HepG2 (cell line): Measurements from ENCODE around the gene ADGRL3. TPM values are rescaled to one million over a fixed set of nuclear protein-coding genes. Genes with fewer than 3 reads are reported as not detected.

Experiments used
- ATAC-seq: fragments of 200-7000 bp; cut with Tn5 transposase; 3 replicates; pipeline ENCODE4 v1.9.1; 2020; ENCODE audit warnings: mild to moderate bottlenecking, moderate library complexity
- BruUV-seq: library from RNA; stranded (reverse); fragments of 400-500 nt; replicated peaks from 2 replicates; lab custom pipeline; 2021; lab: Mats Ljungman, UMichigan
- CTCF ChIA-PET: fragments of 300-600 bp; formaldehyde crosslinking; extraction: SDS; loops from one replicate; lab custom pipeline; 2021; ENCODE audit warnings: low total read pairs, inconsistent platforms, low intra/inter-chr PET ratio; lab: Yijun Ruan, JAX
- POLR2A ChIA-PET: fragments of 350-600 bp; sonication (Branson Sonifier 250); formaldehyde crosslinking; loops from one replicate; lab custom pipeline; 2020; ENCODE audit warnings: antibody characterized with exemption, inconsistent platforms; lab: Yijun Ruan, JAX
- DNase-seq: peaks from one replicate; pipeline ENCODE4 v3.0.0-alpha.2; 2015; ENCODE audit warnings: low spot score
- FAIRE-seq: peaks from 3 replicates; lab custom pipeline; 2011; peaks lifted over from hg19 to GRCh38; lab: Jason Lieb, UNC
- H2AFZ ChIP-seq: one replicate; pipeline ENCODE4 v1.6.1; 2011; ENCODE audit warnings: low read length, inconsistent platforms
- H3K27ac ChIP-seq: fragments of 300-600 bp; 3 replicates; pipeline ENCODE4 v1.8.0; 2011; ENCODE audit warnings: mixed run types, mild to moderate bottlenecking, mixed read lengths, low read length, inconsistent platforms; ENCODE audit not compliant: insufficient read depth; ENCODE audit errors: extremely low read length
- H3K27me3 ChIP-seq, 2 experiments: fragments of 200-600 bp in 1 of 2; 2 replicates in 1 of 2; 3 replicates in 1 of 2; pipeline versions ENCODE4 v1.6.0 to v1.8.0; 2011; ENCODE audit warnings: low read length in 2 of 2, mild to moderate bottlenecking in 2 of 2, moderate library complexity in 2 of 2, inconsistent platforms in 1 of 2; ENCODE audit not compliant: insufficient read depth in 2 of 2, control insufficient read depth in 1 of 2
- H3K36me3 ChIP-seq, 2 experiments: fragments of 200-600 bp in 1 of 2; replicated peaks in 1 of 2; 2 replicates in 1 of 2; 3 replicates in 1 of 2; pipeline versions ENCODE4 v1.5.1 to v1.8.0; 2011; ENCODE audit warnings: low read length in 2 of 2, inconsistent platforms in 1 of 2; ENCODE audit not compliant: insufficient read depth in 2 of 2, control insufficient read depth in 1 of 2
- H3K4me1 ChIP-seq: 2 replicates; pipeline ENCODE4 v1.5.1; 2012; ENCODE audit warnings: low read length, inconsistent platforms; ENCODE audit not compliant: insufficient read depth
- H3K4me2 ChIP-seq: 2 replicates; pipeline ENCODE4 v1.6.0; 2011; ENCODE audit warnings: low read depth, low read length, inconsistent platforms
- H3K4me3 ChIP-seq, 3 experiments: fragments of 200-600 bp in 1 of 3; sonication (generic), shearing (Covaris generic) in 1 of 3; replicated peaks in 1 of 3; 2 replicates each; pipeline ENCODE4 v1.5.1; 2011 to 2016; ENCODE audit warnings: low read length in 3 of 3, inconsistent platforms in 2 of 3, low read depth in 2 of 3, mild to moderate bottlenecking in 2 of 3, control low read depth in 1 of 3, mixed read lengths in 1 of 3; ENCODE audit not compliant: insufficient read depth in 1 of 3
- H3K79me2 ChIP-seq: one replicate; pipeline ENCODE4 v1.6.1; 2011; ENCODE audit warnings: low read length, inconsistent platforms; ENCODE audit not compliant: insufficient read depth
- H3K9ac ChIP-seq: 2 replicates; pipeline ENCODE4 v1.6.0; 2011; ENCODE audit warnings: mild to moderate bottlenecking, low read depth, low read length, inconsistent platforms; ENCODE audit not compliant: insufficient read depth
- H3K9me3 ChIP-seq: 2 replicates; pipeline ENCODE4 v1.5.1; 2012; ENCODE audit warnings: mild to moderate bottlenecking, low read length
- H4K20me1 ChIP-seq: 2 replicates; pipeline ENCODE4 v1.6.0; 2011; ENCODE audit warnings: inconsistent platforms, mild to moderate bottlenecking, low read length, moderate library complexity; ENCODE audit not compliant: insufficient read depth
- CBFB ChIP-seq: sonication (generic); formaldehyde crosslinking; IDR thresholded peaks from 2 replicates; pipeline ENCODE4 v1.4.0; 2020; ENCODE audit warnings: missing genetic modification reagents
- CHD4 ChIP-seq: fragments of 200-600 bp; sonication (generic); IDR thresholded peaks from 2 replicates; pipeline ENCODE4 v1.7.0; 2017; ENCODE audit warnings: mild to moderate bottlenecking, low read length, borderline replicate concordance
- FOXA1 ChIP-seq, 2 experiments: fragments of 450-650 bp in 1 of 2; sonication (generic) in 1 of 2; formaldehyde crosslinking in 1 of 2; IDR thresholded peaks; 2 replicates each; pipeline versions ENCODE4 v1.4.0 to v1.6.1; 2016 to 2020; ENCODE audit warnings: missing genetic modification reagents in 1 of 2
- GLI4 ChIP-seq: sonication (generic); formaldehyde crosslinking; IDR thresholded peaks from 2 replicates; pipeline ENCODE4 v1.5.1; 2020; ENCODE audit warnings: missing genetic modification reagents, mild to moderate bottlenecking, moderate library complexity, borderline replicate concordance
- HNF4A ChIP-seq: sonication (generic); formaldehyde crosslinking; IDR thresholded peaks from 2 replicates; pipeline ENCODE4 v1.4.0; 2020; ENCODE audit warnings: missing genetic modification reagents
- RBFOX2 ChIP-seq: fragments of 200-400 bp; formaldehyde crosslinking; IDR thresholded peaks from 2 replicates; pipeline ENCODE4 v1.6.1; 2017; ENCODE audit warnings: low read depth, mild to moderate bottlenecking, low read length
- SCMH1 ChIP-seq: sonication (generic); formaldehyde crosslinking; IDR thresholded peaks from 2 replicates; pipeline ENCODE4 v1.9.0; 2021; ENCODE audit warnings: missing genetic modification reagents, mild to moderate bottlenecking, borderline replicate concordance
- SOX13 ChIP-seq, 3 experiments: fragments of 450-650 bp in 1 of 3; sonication (generic) in 1 of 3; formaldehyde crosslinking in 1 of 3; IDR thresholded peaks in 2 of 3; conservative IDR thresholded peaks in 1 of 3; 2 replicates each; pipeline versions ENCODE4 v1.5.0 to v1.6.1; 2016 to 2020; ENCODE audit warnings: antibody characterized with exemption in 1 of 3, mild to moderate bottlenecking in 1 of 3, missing compliant biosample characterization in 1 of 3, missing genetic modification reagents in 1 of 3, moderate library complexity in 1 of 3
- TOPORS ChIP-seq: sonication (generic); formaldehyde crosslinking; IDR thresholded peaks from 2 replicates; pipeline ENCODE4 v1.8.0; 2023; ENCODE audit warnings: mild to moderate bottlenecking, missing genetic modification reagents
- XRCC5 ChIP-seq: fragments of 200-400 bp; formaldehyde crosslinking; optimal IDR thresholded peaks from 2 replicates; pipeline ENCODE3; 2017; ENCODE audit warnings: mild to moderate bottlenecking, low read length
- ZNF101 ChIP-seq: sonication (generic); formaldehyde crosslinking; IDR thresholded peaks from 2 replicates; pipeline ENCODE4 v1.4.0; 2020; ENCODE audit warnings: mild to moderate bottlenecking, low read depth, missing genetic modification reagents, borderline replicate concordance
- ZNF260 ChIP-seq: sonication (generic); formaldehyde crosslinking; IDR thresholded peaks from 2 replicates; pipeline ENCODE4 v1.4.0; 2020; ENCODE audit warnings: missing genetic modification reagents, low read depth, mild to moderate bottlenecking, borderline replicate concordance
- ZNF354B ChIP-seq: sonication (generic); formaldehyde crosslinking; IDR thresholded peaks from 2 replicates; pipeline ENCODE4 v1.8.0; 2022; ENCODE audit warnings: mild to moderate bottlenecking, missing genetic modification reagents
- ZNF446 ChIP-seq: sonication (generic); formaldehyde crosslinking; IDR thresholded peaks from 2 replicates; pipeline ENCODE4 v1.5.0; 2020; ENCODE audit warnings: mild to moderate bottlenecking, missing genetic modification reagents
- ZNF460 ChIP-seq: sonication (generic); formaldehyde crosslinking; IDR thresholded peaks from 2 replicates; pipeline ENCODE4 v1.5.1; 2020; ENCODE audit warnings: missing genetic modification reagents, mild to moderate bottlenecking, borderline replicate concordance
- ZNF496 ChIP-seq: sonication (generic); formaldehyde crosslinking; IDR thresholded peaks from 2 replicates; pipeline ENCODE4 v1.8.1; 2023; ENCODE audit warnings: mild to moderate bottlenecking, moderate library complexity, missing genetic modification reagents; ENCODE audit not compliant: insufficient replicate concordance
- ZNF605 ChIP-seq: sonication (generic); formaldehyde crosslinking; IDR thresholded peaks from 2 replicates; pipeline ENCODE4 v1.8.0; 2022; ENCODE audit warnings: mild to moderate bottlenecking, missing genetic modification reagents
- ZNF644 ChIP-seq: IDR thresholded peaks from 2 replicates; pipeline ENCODE4 v1.6.1; 2016; ENCODE audit warnings: low read depth
- ZNF841 ChIP-seq: sonication (generic); formaldehyde crosslinking; IDR thresholded peaks from 2 replicates; pipeline ENCODE4 v1.8.1; 2023; ENCODE audit warnings: missing genetic modification reagents, borderline replicate concordance
- WGBS: methylation state at CpG from one replicate; pipeline ENCODE4 v1.1.6; 2017; ENCODE audit warnings: low lambda C conversion rate; 5-methylcytosine and 5-hydroxymethylcytosine counted together
- in situ Hi-C: cut with HindIII; loops from 2 replicates; pipeline ENCODE4 v1.10.0; 2017; ENCODE audit warnings: low pct_unique_long_range_greater_than_20kb; ENCODE audit not compliant: extremely low pct_ligation_motif_present
- intact Hi-C: fragments of 100-400 bp; cut with micrococcal nuclease; formaldehyde crosslinking; loops from one replicate; pipeline ENCODE4 v1.10.0; 2022; ENCODE audit not compliant: unreplicated experiment
- polyA plus RNA-seq, 8 experiments: library from polyadenylated mRNA; depleted of rRNA in 3 of 8; stranded (reverse) in 7 of 8; unstranded in 1 of 8; fragments of >200 nt; fragmentation: Illumina TruSeq in 4 of 8; extraction: Trizol in 4 of 8; gene quantifications; 2 replicates each; pipeline versions ENCODE4 v1.2.1 to v1.2.3, GENCODE V29; 2011 to 2016; ENCODE audit warnings: low read depth in 4 of 8, missing spikeins in 1 of 8, mixed read lengths in 1 of 8; ENCODE audit not compliant: insufficient read depth in 1 of 8
- total RNA-seq, 5 experiments: library from RNA; depleted of rRNA; stranded (reverse); fragments of >200 nt; fragmentation: Illumina TruSeq; extraction: Trizol; gene quantifications; 2 replicates each; pipeline ENCODE4 v1.2.3, GENCODE V29; 2016; ENCODE audit warnings: low read depth in 1 of 5
- TF ChIP-seq, protein P1 (sequence below): sonication (generic); formaldehyde crosslinking; IDR thresholded peaks from 2 replicates; pipeline ENCODE4 v1.5.0; 2020; ENCODE audit warnings: missing genetic modification reagents
- TF ChIP-seq, protein P2 (sequence below): sonication (generic); formaldehyde crosslinking; IDR thresholded peaks from 2 replicates; pipeline ENCODE4 v1.5.1; 2020; ENCODE audit warnings: mild to moderate bottlenecking, missing genetic modification reagents, borderline replicate concordance

ADGRL3 gene
- total and polyA plus RNA-seq, 2 of the 13 experiments (the other 11 are each of a cell fraction or from before 2014, with no cell fraction given): 0.04 to 0.05 TPM

DNA sequence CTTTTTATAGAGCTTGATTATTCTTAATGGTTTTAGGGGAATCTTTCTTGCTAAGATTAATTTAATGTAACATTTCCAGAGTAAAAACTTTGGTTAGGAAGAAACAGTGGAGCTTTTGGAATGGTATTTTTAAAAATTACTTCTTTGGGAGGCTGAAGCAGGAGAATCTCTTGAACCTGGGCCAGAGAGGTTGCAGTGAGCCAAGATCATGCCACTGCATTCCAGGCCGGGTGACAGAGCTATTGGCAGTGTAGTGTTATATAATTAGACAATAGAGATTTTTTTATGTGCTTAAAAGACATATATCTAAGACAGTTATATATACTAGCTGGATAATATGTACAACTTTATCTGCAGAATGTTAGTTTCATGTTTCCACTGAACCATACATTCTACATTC, 585.6 kb downstream of the ADGRL3 start:
- BruUV-seq: no TSS peak

DNA sequence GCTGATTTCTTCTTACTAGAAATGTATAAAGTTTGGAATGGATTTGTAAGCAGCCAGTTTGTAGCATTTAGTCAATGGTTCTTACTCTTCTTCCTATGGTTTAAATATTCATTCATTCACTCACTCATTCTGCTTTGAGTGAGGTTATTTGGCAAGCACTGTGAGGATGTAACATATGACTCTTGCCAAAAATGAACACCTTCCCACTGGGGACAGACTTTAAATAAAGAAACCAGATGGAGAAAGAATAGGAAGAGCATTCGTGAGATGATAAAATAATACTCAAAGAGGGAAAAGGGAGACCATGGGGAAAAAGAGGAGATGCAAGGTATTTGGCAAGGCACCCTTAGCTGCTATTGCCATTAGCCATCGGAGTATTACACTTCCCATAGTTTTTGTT, 586.1 kb downstream of the ADGRL3 start:
- ChIA-PET POLR2A (no interaction called here), CTCF (no interaction called here)
- Histone ChIP-seq H3K4me3 (no peak overlapping the region), H3K9ac (no peak overlapping the region), H3K4me2 (no peak overlapping the region), H3K27ac (no peak overlapping the region), H3K36me3 (no peaks in the 10 kb centered on the region), H2AFZ (no peak overlapping the region), H3K4me1 (no peaks in the 10 kb centered on the region), H3K27me3 (no peaks in the 10 kb centered on the region), H3K9me3 (no peaks in the 10 kb centered on the region), H4K20me1 (no peaks in the 10 kb centered on the region), H3K79me2 (no peaks in the 10 kb centered on the region)
- ATAC-seq: no peak
- in situ Hi-C loops: no loop called here
- no TSS peak for BruUV-seq
- WGBS: 0% methylated on average over 2 of the region's 2 CpGs
- no peak for DNase-seq
- intact Hi-C loops: no loop called here
- no peak for FAIRE-seq
- no peak for TF ChIP-seq ZNF496 (CRISPR knock-in tag)
- TF ChIP-seq, protein P1, sequence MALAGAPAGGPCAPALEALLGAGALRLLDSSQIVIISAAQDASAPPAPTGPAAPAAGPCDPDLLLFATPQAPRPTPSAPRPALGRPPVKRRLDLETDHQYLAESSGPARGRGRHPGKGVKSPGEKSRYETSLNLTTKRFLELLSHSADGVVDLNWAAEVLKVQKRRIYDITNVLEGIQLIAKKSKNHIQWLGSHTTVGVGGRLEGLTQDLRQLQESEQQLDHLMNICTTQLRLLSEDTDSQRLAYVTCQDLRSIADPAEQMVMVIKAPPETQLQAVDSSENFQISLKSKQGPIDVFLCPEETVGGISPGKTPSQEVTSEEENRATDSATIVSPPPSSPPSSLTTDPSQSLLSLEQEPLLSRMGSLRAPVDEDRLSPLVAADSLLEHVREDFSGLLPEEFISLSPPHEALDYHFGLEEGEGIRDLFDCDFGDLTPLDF: no peak
- no peak for TF ChIP-seq ZNF101 (CRISPR knock-in tag)
- TF ChIP-seq ZNF354B (CRISPR knock-in tag): no peak
- no peak for TF ChIP-seq ZNF446
- TF ChIP-seq FOXA1 (IDR thresholded peaks at IDR 0.05): no peak
- TF ChIP-seq FOXA1 (CRISPR knock-in tag; IDR thresholded peaks at IDR 0.05): no peak
- TF ChIP-seq, protein P2, sequence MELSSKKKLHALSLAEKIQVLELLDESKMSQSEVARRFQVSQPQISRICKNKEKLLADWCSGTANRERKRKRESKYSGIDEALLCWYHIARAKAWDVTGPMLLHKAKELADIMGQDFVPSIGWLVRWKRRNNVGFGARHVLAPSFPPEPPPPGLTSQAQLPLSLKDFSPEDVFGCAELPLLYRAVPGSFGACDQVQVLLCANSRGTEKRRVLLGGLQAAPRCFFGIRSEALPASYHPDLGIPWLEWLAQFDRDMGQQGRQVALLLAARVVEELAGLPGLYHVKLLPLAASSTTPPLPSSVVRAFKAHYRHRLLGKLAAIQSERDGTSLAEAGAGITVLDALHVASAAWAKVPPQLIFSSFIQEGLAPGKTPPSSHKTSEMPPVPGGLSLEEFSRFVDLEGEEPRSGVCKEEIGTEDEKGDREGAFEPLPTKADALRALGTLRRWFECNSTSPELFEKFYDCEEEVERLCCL (CRISPR knock-in tag): no peak
- no peak for TF ChIP-seq SOX13 (IDR thresholded peaks at IDR 0.05)
- TF ChIP-seq SOX13 (CRISPR knock-in tag; conservative IDR thresholded peaks at IDR 0.05 in 1 of 2, IDR thresholded peaks at IDR 0.05 in 1 of 2): no peak
- TF ChIP-seq TOPORS: no peak

More for the DNA sequence above, 585.6 kb downstream of the ADGRL3 start:
- Histone ChIP-seq H3K27ac (no peak overlapping the region), H3K36me3 (no peaks in the 10 kb centered on the region), H3K9ac (no peak overlapping the region), H3K27me3 (no peaks in the 10 kb centered on the region), H3K79me2 (no peaks in the 10 kb centered on the region), H3K9me3 (no peaks in the 10 kb centered on the region), H3K4me2 (no peak overlapping the region), H2AFZ (no peak overlapping the region), H4K20me1 (no peaks in the 10 kb centered on the region), H3K4me1 (no peaks in the 10 kb centered on the region), H3K4me3 (no peak overlapping the region)
- ChIA-PET CTCF (no interaction called here), POLR2A (no interaction called here)
- intact Hi-C loops (no loop called here), in situ Hi-C loops (no loop called here)
- no peak for TF ChIP-seq ZNF260 (CRISPR knock-in tag)
- TF ChIP-seq ZNF644 (CRISPR knock-in tag): no peak
- no peak for TF ChIP-seq CHD4
- TF ChIP-seq SCMH1: no peak
- no peak for TF ChIP-seq CBFB
- TF ChIP-seq XRCC5: no peak
- TF ChIP-seq ZNF605 (CRISPR knock-in tag): no peak
- TF ChIP-seq GLI4 (CRISPR knock-in tag): no peak
- no peak for TF ChIP-seq ZNF460 (CRISPR knock-in tag)
- TF ChIP-seq ZNF841: no peak
- no peak for TF ChIP-seq RBFOX2
- TF ChIP-seq HNF4A (CRISPR knock-in tag): no peak
- 0% methylated on average over 1 of the region's 1 CpG for WGBS
- no peak for ATAC-seq
- FAIRE-seq: no peak
- DNase-seq: no peak
